ENCODE results near the gene CXorf58.
"Not testable (repeated sequence)": the region's sequence is repeated elsewhere in the genome, so short reads cannot be mapped to it uniquely, and the experiment has no call there.

CXorf58 gene

GRCh38 chrX:23952984-23953907, 45.4 kb downstream of the CXorf58 start:
- DNase-seq (ENCODE audit: low spot score): no peak

- no peak for DNase-seq (ENCODE audit: low spot score)
Observed at GRCh38 chrX:23953908-23954269, 46.1 kb downstream of the CXorf58 start.

GRCh38 chrX:23954396-23954795, 46.6 kb downstream of the CXorf58 start:
- DNase-seq (ENCODE audit: low spot score): no peak

- no peak for DNase-seq (ENCODE audit: low spot score)
Observed at GRCh38 chrX:23959781-23960180, 52.0 kb downstream of the CXorf58 start.

GRCh38 chrX:23964191-23964590, 56.4 kb downstream of the CXorf58 start:
- DNase-seq (ENCODE audit: low spot score): no peak

GRCh38 chrX:23965630-23966029, 57.8 kb downstream of the CXorf58 start:
- DNase-seq (ENCODE audit: low spot score): not testable (repeated sequence)

- DNase-seq (ENCODE audit: low spot score): no peak
Observed at GRCh38 chrX:23978491-23978890, 70.7 kb downstream of the CXorf58 start.

- no peak for DNase-seq (ENCODE audit: low spot score)
Observed at GRCh38 chrX:23980011-23980441, 72.2 kb downstream of the CXorf58 start.

- DNase-seq (ENCODE audit: low spot score): no peak
Observed at GRCh38 chrX:23981222-23981621, 73.4 kb downstream of the CXorf58 start.

- no peak for DNase-seq (ENCODE audit: low spot score)
Observed at GRCh38 chrX:23981711-23982110, 73.9 kb downstream of the CXorf58 start.

- no peak for DNase-seq (ENCODE audit: low spot score)
Observed at GRCh38 chrX:23982891-23983290, 75.1 kb downstream of the CXorf58 start.
